Small intestine (tissue), 7 donors: ENCODE results near the gene VCL. TPM values are rescaled to one million over a fixed set of nuclear protein-coding genes. Genes with fewer than 3 reads are reported as not detected.
A peak's percentile ranks its signal among the peaks of the same experiment; 100 is the strongest.

Experiments used
- DNase-seq, 2 donors: peaks; one replicate each; pipeline versions ENCODE4 v3.0.0 to v3.0.0-alpha.2; 2013
- FAIRE-seq: peaks from 2 replicates; lab custom pipeline; 2012; peaks lifted over from hg19 to GRCh38; lab: Jason Lieb, UNC
- H3K27ac ChIP-seq, 3 donors: one replicate each; pipeline ENCODE4 v1.5.1; 2013; ENCODE audit warnings: low read length in 2 of 3, mild to moderate bottlenecking in 2 of 3, control low read depth in 1 of 3, inconsistent platforms in 1 of 3, low read depth in 1 of 3, moderate library complexity in 1 of 3
- H3K27me3 ChIP-seq, 3 donors: one replicate each; pipeline ENCODE4 v1.6.1; 2013; ENCODE audit warnings: low read length in 3 of 3, inconsistent platforms in 1 of 3; ENCODE audit not compliant: control insufficient read depth in 3 of 3, insufficient read depth in 3 of 3
- H3K36me3 ChIP-seq, 3 donors: one replicate each; pipeline ENCODE4 v1.6.1; 2013; ENCODE audit warnings: low read length in 3 of 3, inconsistent platforms in 1 of 3, low read depth in 1 of 3, mild to moderate bottlenecking in 1 of 3, moderate library complexity in 1 of 3; ENCODE audit not compliant: control insufficient read depth in 3 of 3, insufficient read depth in 2 of 3
- H3K4me1 ChIP-seq, 3 donors: one replicate each; pipeline ENCODE4 v1.6.1; 2013; ENCODE audit warnings: low read length in 2 of 3, inconsistent platforms in 1 of 3, low read depth in 1 of 3, mild to moderate bottlenecking in 1 of 3, moderate library complexity in 1 of 3; ENCODE audit not compliant: control insufficient read depth in 3 of 3, insufficient read depth in 2 of 3
- H3K4me3 ChIP-seq, 3 donors: one replicate each; pipeline ENCODE4 v1.5.1; 2013; ENCODE audit warnings: low read length in 3 of 3, control low read depth in 1 of 3, inconsistent platforms in 1 of 3, low read depth in 1 of 3, mild to moderate bottlenecking in 1 of 3, moderate library complexity in 1 of 3
- H3K9me3 ChIP-seq, 2 donors: one replicate each; pipeline ENCODE4 v1.6.1; 2013; ENCODE audit warnings: low read depth in 1 of 2, low read length in 1 of 2; ENCODE audit not compliant: control insufficient read depth in 2 of 2, insufficient read depth in 1 of 2
- WGBS, 3 donors: extraction: QIAGEN DNeasy Blood & Tissue Kit; methylation state at CpG; one replicate each; pipeline ENCODE4 v1.1.7; 2013; 5-methylcytosine and 5-hydroxymethylcytosine counted together
- polyA plus RNA-seq, 4 donors: library from polyadenylated mRNA; stranded (reverse) in 3 of 4; unstranded in 1 of 4; fragments of 200-250 nt in 3 of 4; fragments of 120-200 nt in 1 of 4; gene quantifications; one replicate each; pipeline versions ENCODE4 v1.2.1 to v1.2.3, GENCODE V29; 2013
- donor health status: healthy with polysubstance abuse.
- donor health status: control.
- donor health status: control.
- donor health status: Bipolar disorder and iron deficiency.
- donor health status: healthy.

The VCL gene
- polyA plus RNA-seq, 4 donors, result 8.9 to 32.2 (median 20.9) TPM

- no peak for FAIRE-seq
- no peak for DNase-seq
- Histone ChIP-seq H3K4me1 (no peaks in the 10 kb centered on the region), H3K27me3 (no peaks in the 10 kb centered on the region), H3K27ac (no peak overlapping the region), H3K9me3 (no peaks in the 10 kb centered on the region), H3K4me3 (no peak overlapping the region), H3K36me3 (peaks cover 20 to 60% (median 28%) of the 10 kb centered on the region in 3 donors)
- 84 to 88% (median 87%) methylated on average over 4 of the region's 4 CpGs for WGBS, 3 donors
Observed at GRCh38 chr10:74107391-74107790, 109.5 kb downstream of the VCL start.

GRCh38 chr10:74109452-74109851 is 111.5 kb downstream of the VCL start:
- no peak overlapping the region for H3K4me3 ChIP-seq
- no peaks in the 10 kb centered on the region for H3K4me1 ChIP-seq
- no peak for FAIRE-seq
- no peaks in the 10 kb centered on the region for H3K27me3 ChIP-seq
- H3K9me3 ChIP-seq, result no peaks in the 10 kb centered on the region
- DNase-seq, result no peak
- H3K27ac ChIP-seq, result no peak overlapping the region
- H3K36me3 ChIP-seq, result peaks cover 16 to 65% (median 34%) of the 10 kb centered on the region in 3 donors

GRCh38 chr10:74110120-74110519 is 112.2 kb downstream of the VCL start:
- Histone ChIP-seq H3K36me3 (peaks cover 21 to 67% (median 33%) of the 10 kb centered on the region in 3 donors), H3K27ac (no peak overlapping the region), H3K9me3 (no peaks in the 10 kb centered on the region), H3K27me3 (no peaks in the 10 kb centered on the region), H3K4me3 (no peak overlapping the region), H3K4me1 (no peaks in the 10 kb centered on the region)
- 89 to 95% (median 89%) methylated on average over 1 of the region's 1 CpG for WGBS, 3 donors
- DNase-seq (no peak), FAIRE-seq (no peak)

GRCh38 chr10:74111799-74112198 is 113.9 kb downstream of the VCL start:
- Histone ChIP-seq H3K4me1 (no peaks in the 10 kb centered on the region), H3K4me3 (no peak overlapping the region), H3K9me3 (no peaks in the 10 kb centered on the region), H3K27ac (no peak overlapping the region), H3K36me3 (peaks cover 25 to 63% (median 32%) of the 10 kb centered on the region in 3 donors), H3K27me3 (no peaks in the 10 kb centered on the region)
- 97 to 98% (median 98%) methylated on average over 14 of the region's 14 CpGs for WGBS, 3 donors
- DNase-seq (no peak), FAIRE-seq (no peak)

- no peak for DNase-seq
- Histone ChIP-seq H3K27me3 (no peaks in the 10 kb centered on the region), H3K4me1 (no peaks in the 10 kb centered on the region), H3K9me3 (no peaks in the 10 kb centered on the region), H3K36me3 (peaks cover 25 to 70% (median 34%) of the 10 kb centered on the region in 3 donors), H3K4me3 (no peak overlapping the region), H3K27ac (no peak overlapping the region)
- FAIRE-seq, result no peak
- 40 to 74% (median 56%) methylated on average over 1 of the region's 1 CpG for WGBS, 3 donors
Observed at GRCh38 chr10:74113546-74113945, 115.6 kb downstream of the VCL start.

- WGBS, 3 donors, result 85 to 88% (median 88%) methylated on average over 12 of the region's 12 CpGs
- FAIRE-seq (no peak), DNase-seq (no peak)
- H3K36me3 ChIP-seq, result peaks cover 25 to 71% (median 34%) of the 10 kb centered on the region in 3 donors
- no peak overlapping the region for H3K27ac ChIP-seq
- H3K9me3 ChIP-seq, result no peaks in the 10 kb centered on the region
- no peaks in the 10 kb centered on the region for H3K27me3 ChIP-seq
- no peak overlapping the region for H3K4me3 ChIP-seq
- no peaks in the 10 kb centered on the region for H3K4me1 ChIP-seq
Observed at GRCh38 chr10:74114041-74114448, 116.1 kb downstream of the VCL start.

GRCh38 chr10:74117738-74118137 is 119.8 kb downstream of the VCL start:
- FAIRE-seq (no peak), DNase-seq (no peak)
- no peaks in the 10 kb centered on the region for H3K9me3 ChIP-seq
- no peaks in the 10 kb centered on the region for H3K4me1 ChIP-seq
- WGBS, 3 donors, result 92 to 96% (median 92%) methylated on average over 4 of the region's 4 CpGs
- H3K36me3 ChIP-seq, result peaks cover 22 to 45% (median 34%) of the 10 kb centered on the region in 3 donors
- H3K27ac ChIP-seq, result no peak overlapping the region
- H3K27me3 ChIP-seq, result no peaks in the 10 kb centered on the region
- no peak overlapping the region for H3K4me3 ChIP-seq

GRCh38 chr10:74118804-74119203 is 120.9 kb downstream of the VCL start:
- H3K36me3 ChIP-seq, result peaks cover 21 to 42% (median 37%) of the 10 kb centered on the region in 3 donors
- FAIRE-seq (no peak), DNase-seq (peak in 1 of 2 donors; percentile 44)
- H3K4me3 ChIP-seq, result no peak overlapping the region
- H3K4me1 ChIP-seq, result no peaks in the 10 kb centered on the region
- no peaks in the 10 kb centered on the region for H3K27me3 ChIP-seq
- no peaks in the 10 kb centered on the region for H3K9me3 ChIP-seq
- H3K27ac ChIP-seq, result peak overlapping the region in 1 of 3 donors; percentile 7
- 80 to 84% (median 82%) methylated on average over 3 of the region's 3 CpGs for WGBS, 3 donors

- H3K4me3 ChIP-seq, result no peak overlapping the region
- H3K27ac ChIP-seq, result no peak overlapping the region
- 26 to 49% (median 46%) methylated on average over 1 of the region's 1 CpG for WGBS, 3 donors
- no peaks in the 10 kb centered on the region for H3K9me3 ChIP-seq
- DNase-seq (no peak), FAIRE-seq (no peak)
- H3K4me1 ChIP-seq, result no peaks in the 10 kb centered on the region
- no peaks in the 10 kb centered on the region for H3K27me3 ChIP-seq
- peaks cover 18 to 34% (median 28%) of the 10 kb centered on the region in 3 donors for H3K36me3 ChIP-seq
Observed at GRCh38 chr10:74120911-74121310, 123.0 kb downstream of the VCL start.
